K562 (cell line): ENCODE results near the gene ZNF689.
"Not testable (repeated sequence)": the region's sequence is repeated elsewhere in the genome, so short reads cannot be mapped to it uniquely, and the experiment has no call there.

Experiments
- CTCF ChIP-seq, 3 experiments: IDR thresholded peaks in 2 of 3; conservative IDR thresholded peaks in 1 of 3; 2 replicates each; pipeline ENCODE4 v1.5.1; 2011 to 2012; ENCODE audit warnings: low read length in 3 of 3, mild to moderate bottlenecking in 3 of 3, control low read depth in 2 of 3, improper control_type of control experiment in 1 of 3, inconsistent platforms in 1 of 3, low read depth in 1 of 3, mixed read lengths in 1 of 3, moderate library complexity in 1 of 3; ENCODE audit not compliant: insufficient read depth in 2 of 3
- E2F8 ChIP-seq: fragments of 450-650 bp; IDR thresholded peaks from 2 replicates; pipeline ENCODE4 v1.7.1; 2018; ENCODE audit warnings: mild to moderate bottlenecking, low read depth; ENCODE audit not compliant: partially characterized antibody
- POLR2A ChIP-seq: fragments of 450-650 bp; conservative IDR thresholded peaks from 2 replicates; pipeline ENCODE4 v1.6.1; 2016
- ZNF324 ChIP-seq: fragments of 250-450 bp; sonication (Bioruptor Pico); IDR thresholded peaks from 2 replicates; pipeline ENCODE4 v1.4.0; 2020; ENCODE audit warnings: mild to moderate bottlenecking

GRCh38 chr16:30589582-30589981, 20.6 kb downstream of the ZNF689 start:
- not testable (repeated sequence) for TF ChIP-seq CTCF (IDR thresholded peaks at IDR 0.05 in 2 of 3, conservative IDR thresholded peaks at IDR 0.05 in 1 of 3; ENCODE audit: insufficient read depth in 2 of 3, low read depth in 1 of 3, low read length in 3 of 3); ZNF324 (CRISPR knock-in tag); E2F8; POLR2A
